Stimulated activated CD4-positive, alpha-beta T cell treated with anti-CD3 and anti-CD28 coated beads, Interleukin-12 subunit alpha, Interleukin-12 subunit beta, amount 100 ng/mL, for 4 hours (primary cell): Measurements from ENCODE around the gene MUC4.
"Not testable (repeated sequence)": the region's sequence is repeated elsewhere in the genome, so short reads cannot be mapped to it uniquely, and the experiment has no call there.

ENCODE experiments used
- DNase-seq: peaks from one replicate; pipeline ENCODE4 v3.0.0-alpha.2; 2020

Gene MUC4

GRCh38 chr3:195712535-195712910 lies 99.2 kb downstream of the MUC4 start:
- not testable (repeated sequence) for DNase-seq

- no peak for DNase-seq
Measured at GRCh38 chr3:195711813-195712534, 99.8 kb downstream of the MUC4 start.

GRCh38 chr3:195711091-195711812 lies 100.5 kb downstream of the MUC4 start:
- DNase-seq = not testable (repeated sequence)

- not testable (repeated sequence) for DNase-seq
Measured at GRCh38 chr3:195710126-195710905, 101.4 kb downstream of the MUC4 start.

- DNase-seq = no peak
Measured at GRCh38 chr3:195709676-195710085, 102.0 kb downstream of the MUC4 start.

GRCh38 chr3:195708626-195709481 lies 102.9 kb downstream of the MUC4 start:
- no peak for DNase-seq

- no peak for DNase-seq
Measured at GRCh38 chr3:195708061-195708460, 103.7 kb downstream of the MUC4 start.

GRCh38 chr3:195705081-195705991 lies 106.4 kb downstream of the MUC4 start:
- no peak for DNase-seq

GRCh38 chr3:195704433-195704999 lies 107.2 kb downstream of the MUC4 start:
- no peak for DNase-seq

- no peak for DNase-seq
Measured at GRCh38 chr3:195703776-195704175, 108.0 kb downstream of the MUC4 start.

- DNase-seq = no peak
Measured at GRCh38 chr3:195701042-195701915, 110.5 kb downstream of the MUC4 start.

GRCh38 chr3:195700319-195700718 lies 111.4 kb downstream of the MUC4 start:
- no peak for DNase-seq

GRCh38 chr3:195699860-195700259 lies 111.9 kb downstream of the MUC4 start:
- no peak for DNase-seq

GRCh38 chr3:195699388-195699771 lies 112.3 kb downstream of the MUC4 start:
- no peak for DNase-seq

- DNase-seq = no peak
Measured at GRCh38 chr3:195698647-195699387, 112.9 kb downstream of the MUC4 start.

GRCh38 chr3:195698325-195698646 lies 113.4 kb downstream of the MUC4 start:
- no peak for DNase-seq

GRCh38 chr3:195697582-195698324 lies 114.0 kb downstream of the MUC4 start:
- no peak for DNase-seq
